ENCODE results near the gene ITPA.

DNA sequence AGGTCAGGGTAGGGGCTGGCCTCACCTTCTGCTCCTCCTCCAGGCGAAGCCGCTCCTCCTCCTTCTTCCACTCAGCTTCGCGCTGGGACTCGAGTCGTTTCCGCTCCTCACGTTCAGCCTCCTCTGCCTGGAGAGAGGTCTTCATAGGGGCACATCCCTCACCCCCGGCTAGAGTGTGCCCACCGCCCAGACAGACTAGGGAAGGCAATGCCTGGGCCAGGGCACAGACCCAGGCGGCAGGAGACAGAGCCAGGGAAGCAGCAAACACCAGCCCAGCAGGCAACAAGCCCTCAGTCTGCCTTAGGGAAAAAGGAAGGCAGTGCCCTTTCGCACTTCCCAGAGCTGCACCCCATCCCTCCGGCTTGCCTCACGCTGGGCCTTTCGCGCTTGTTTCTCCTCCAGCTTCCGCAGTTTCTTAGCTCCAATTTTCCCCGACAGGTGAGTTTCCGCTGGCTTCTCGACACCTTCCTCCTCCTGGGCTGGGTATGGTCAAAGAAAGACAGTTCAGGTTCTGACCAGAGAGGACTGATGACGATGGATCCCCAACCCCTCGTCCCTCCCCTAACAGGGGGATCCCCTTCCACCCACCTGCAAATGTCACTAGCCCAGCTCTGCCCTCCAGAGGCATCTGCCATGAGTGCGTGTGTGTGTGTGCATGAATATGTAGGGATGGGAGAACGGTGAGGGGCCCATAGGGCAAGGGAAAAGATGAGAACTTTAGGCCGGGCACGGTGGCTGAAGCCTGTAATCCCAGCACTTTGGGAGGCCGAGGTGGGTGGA lies 9.1 kb upstream of the ITPA start:
- TF ChIP-seq, protein P1, sequence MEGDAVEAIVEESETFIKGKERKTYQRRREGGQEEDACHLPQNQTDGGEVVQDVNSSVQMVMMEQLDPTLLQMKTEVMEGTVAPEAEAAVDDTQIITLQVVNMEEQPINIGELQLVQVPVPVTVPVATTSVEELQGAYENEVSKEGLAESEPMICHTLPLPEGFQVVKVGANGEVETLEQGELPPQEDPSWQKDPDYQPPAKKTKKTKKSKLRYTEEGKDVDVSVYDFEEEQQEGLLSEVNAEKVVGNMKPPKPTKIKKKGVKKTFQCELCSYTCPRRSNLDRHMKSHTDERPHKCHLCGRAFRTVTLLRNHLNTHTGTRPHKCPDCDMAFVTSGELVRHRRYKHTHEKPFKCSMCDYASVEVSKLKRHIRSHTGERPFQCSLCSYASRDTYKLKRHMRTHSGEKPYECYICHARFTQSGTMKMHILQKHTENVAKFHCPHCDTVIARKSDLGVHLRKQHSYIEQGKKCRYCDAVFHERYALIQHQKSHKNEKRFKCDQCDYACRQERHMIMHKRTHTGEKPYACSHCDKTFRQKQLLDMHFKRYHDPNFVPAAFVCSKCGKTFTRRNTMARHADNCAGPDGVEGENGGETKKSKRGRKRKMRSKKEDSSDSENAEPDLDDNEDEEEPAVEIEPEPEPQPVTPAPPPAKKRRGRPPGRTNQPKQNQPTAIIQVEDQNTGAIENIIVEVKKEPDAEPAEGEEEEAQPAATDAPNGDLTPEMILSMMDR (IDR thresholded peaks at IDR 0.05): no peak
- TF ChIP-seq POLR2A (IDR thresholded peaks at IDR 0.05): no peak
